ENCODE measurements around the gene LYPD1. TPM values are rescaled to one million over a fixed set of nuclear protein-coding genes. Genes with fewer than 3 reads are reported as not detected.

Gene LYPD1
- polyA plus RNA-seq, 3 donors from 2014 or later: not detected

- no peaks in the 10 kb centered on the region for H3K4me1 Mint-ChIP-seq
- H3K27ac Mint-ChIP-seq: no peak overlapping the region
- H3K36me3 Mint-ChIP-seq: no peaks in the 10 kb centered on the region
- DNase-seq: no peak
- H3K9me3 Mint-ChIP-seq: peaks cover 0 to 10% (median 4%) of the 10 kb centered on the region in 6 donors
- no peak overlapping the region for H3K4me3 Mint-ChIP-seq
- no peaks in the 10 kb centered on the region for H3K27me3 Mint-ChIP-seq (ENCODE audit: low read depth in 3 of 3)
Observed at GRCh38 chr2:132680544-132680943, 10.5 kb upstream of the LYPD1 start.

DNA sequence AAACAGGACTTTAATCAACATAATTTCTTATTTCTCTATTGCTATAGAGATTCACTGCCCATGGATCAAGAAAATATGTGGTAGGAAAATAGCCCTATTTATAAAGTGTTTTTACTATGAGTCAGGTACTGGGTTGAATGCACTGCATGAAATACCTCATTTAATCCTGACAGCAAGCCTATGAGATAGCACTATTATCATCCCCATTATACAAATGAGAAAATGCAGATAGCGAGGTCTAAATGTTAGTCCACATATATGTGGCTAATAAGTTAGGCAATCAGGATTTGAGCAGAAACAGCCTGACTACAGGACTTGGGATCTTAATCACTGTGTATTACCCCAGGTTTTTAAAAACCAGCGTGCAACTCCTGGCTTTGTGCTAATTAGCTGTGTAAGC, 8.5 kb upstream of the LYPD1 start:
- no peaks in the 10 kb centered on the region for H3K36me3 Mint-ChIP-seq
- DNase-seq: no peak
- no peaks in the 10 kb centered on the region for H3K4me1 Mint-ChIP-seq
- H3K9me3 Mint-ChIP-seq: peaks cover 0 to 10% (median 5%) of the 10 kb centered on the region in 6 donors
- H3K27ac Mint-ChIP-seq: no peak overlapping the region
- H3K27me3 Mint-ChIP-seq (ENCODE audit: low read depth in 3 of 3): no peaks in the 10 kb centered on the region
- H3K4me3 Mint-ChIP-seq: no peak overlapping the region

GRCh38 chr2:132677661-132678060, 7.7 kb upstream of the LYPD1 start:
- H3K4me1 Mint-ChIP-seq: no peaks in the 10 kb centered on the region
- DNase-seq: no peak
- H3K4me3 Mint-ChIP-seq: no peak overlapping the region
- no peak overlapping the region for H3K27ac Mint-ChIP-seq
- H3K36me3 Mint-ChIP-seq: no peaks in the 10 kb centered on the region
- H3K9me3 Mint-ChIP-seq: peaks cover 0 to 15% (median 4%) of the 10 kb centered on the region in 6 donors
- H3K27me3 Mint-ChIP-seq (ENCODE audit: low read depth in 3 of 3): peaks cover 0 to 4% (median 0%) of the 10 kb centered on the region in 3 donors

DNA sequence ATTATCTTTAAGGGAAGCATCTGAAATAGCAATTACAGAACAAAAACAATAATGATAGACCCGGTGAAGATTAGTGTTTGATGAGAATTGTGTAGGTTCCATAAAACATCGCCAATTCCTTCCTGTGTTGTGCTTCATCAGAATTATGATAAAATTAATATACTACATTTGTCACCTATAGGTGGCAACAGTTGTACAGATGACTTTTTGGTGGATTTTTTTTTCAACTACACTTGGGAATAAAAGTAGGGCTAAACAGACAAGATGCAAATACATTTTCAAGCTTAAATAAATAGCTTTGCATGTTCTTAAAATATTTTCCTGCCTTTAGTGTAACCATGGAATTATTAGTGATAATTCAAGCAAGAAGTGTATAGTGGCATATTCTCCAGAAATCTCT, 7.0 kb upstream of the LYPD1 start:
- Mint-ChIP-seq H3K4me1 (no peaks in the 10 kb centered on the region), H3K36me3 (no peaks in the 10 kb centered on the region), H3K9me3 (peaks cover 0 to 18% (median 4%) of the 10 kb centered on the region in 6 donors), H3K4me3 (no peak overlapping the region), H3K27me3 (ENCODE audit: low read depth in 3 of 3) (peaks cover 0 to 4% (median 0%) of the 10 kb centered on the region in 3 donors), H3K27ac (no peak overlapping the region)
- no peak for DNase-seq

GRCh38 chr2:132671151-132671835, 1.3 kb upstream of the LYPD1 start:
- no peak overlapping the region for H3K4me3 Mint-ChIP-seq

GRCh38 chr2:132670496-132671150, 618 bp upstream of the LYPD1 start:
- H3K9me3 Mint-ChIP-seq: peaks cover 0 to 24% (median 8%) of the 10 kb centered on the region in 6 donors
- peaks cover 0 to 4% (median 0%) of the 10 kb centered on the region in 3 donors for H3K36me3 Mint-ChIP-seq
- no peak overlapping the region for H3K27ac Mint-ChIP-seq
- H3K4me1 Mint-ChIP-seq: no peaks in the 10 kb centered on the region
- peaks cover 9 to 12% (median 10%) of the 10 kb centered on the region in 3 donors for H3K27me3 Mint-ChIP-seq (ENCODE audit: low read depth in 3 of 3)
- DNase-seq: no peak
- H3K4me3 Mint-ChIP-seq: no peak overlapping the region

More at GRCh38 chr2:132671151-132671835, 1.3 kb upstream of the LYPD1 start:
- H3K9me3 Mint-ChIP-seq: peaks cover 0 to 22% (median 8%) of the 10 kb centered on the region in 6 donors
- peaks cover 9 to 12% (median 10%) of the 10 kb centered on the region in 3 donors for H3K27me3 Mint-ChIP-seq (ENCODE audit: low read depth in 3 of 3)
- H3K4me1 Mint-ChIP-seq: no peaks in the 10 kb centered on the region
- no peak for DNase-seq
- H3K36me3 Mint-ChIP-seq: peaks cover 0 to 4% (median 0%) of the 10 kb centered on the region in 3 donors
- no peak overlapping the region for H3K27ac Mint-ChIP-seq

- Mint-ChIP-seq H3K4me3 (no peak overlapping the region), H3K27me3 (ENCODE audit: low read depth in 3 of 3) (peaks cover 9 to 12% (median 10%) of the 10 kb centered on the region in 3 donors), H3K4me1 (no peaks in the 10 kb centered on the region), H3K36me3 (peaks cover 0 to 4% (median 0%) of the 10 kb centered on the region in 3 donors), H3K9me3 (peaks cover 0 to 28% (median 7%) of the 10 kb centered on the region in 6 donors), H3K27ac (no peak overlapping the region)
- no peak for DNase-seq
Observed at GRCh38 chr2:132668987-132669907, 758 bp downstream of the LYPD1 start.

DNA sequence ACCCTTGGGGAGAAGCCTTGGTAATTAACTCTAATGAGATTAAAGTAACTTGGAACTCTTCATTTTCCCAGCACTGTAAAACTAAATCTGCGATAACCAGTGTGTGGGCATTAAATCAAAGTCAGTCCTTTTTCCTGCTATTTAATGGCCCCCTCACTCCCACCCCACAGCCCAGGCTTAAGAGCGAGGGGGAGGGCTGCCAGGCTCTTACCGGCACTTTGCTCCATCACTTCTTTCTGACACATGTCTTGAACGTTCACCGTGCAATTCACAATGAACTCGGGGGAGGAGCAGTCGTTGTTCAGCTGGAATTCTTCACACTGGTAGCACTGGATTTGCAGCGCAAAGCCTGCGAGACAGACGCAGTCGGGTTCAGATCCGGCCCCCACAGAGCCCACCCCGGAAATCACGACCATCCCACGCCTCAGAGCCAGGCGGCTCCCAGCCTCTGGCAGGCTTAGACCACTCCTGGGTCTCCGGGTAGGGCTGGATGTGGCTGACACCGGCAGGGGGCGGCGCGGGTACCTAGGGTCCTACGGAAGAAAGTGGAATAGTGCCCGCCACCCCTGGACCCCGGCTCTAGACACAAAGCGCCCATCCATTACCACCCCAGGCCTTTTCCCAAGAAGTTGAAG, 1.7 kb downstream of the LYPD1 start:
- no peak for DNase-seq
- H3K27me3 Mint-ChIP-seq (ENCODE audit: low read depth in 3 of 3): peaks cover 9 to 12% (median 10%) of the 10 kb centered on the region in 3 donors
- H3K4me3 Mint-ChIP-seq: no peak overlapping the region

GRCh38 chr2:132667706-132668105, 2.3 kb downstream of the LYPD1 start:
- Mint-ChIP-seq H3K4me3 (no peak overlapping the region), H3K9me3 (peaks cover 0 to 29% (median 6%) of the 10 kb centered on the region in 6 donors), H3K4me1 (no peaks in the 10 kb centered on the region), H3K27me3 (ENCODE audit: low read depth in 3 of 3) (peaks cover 6 to 12% (median 10%) of the 10 kb centered on the region in 3 donors), H3K27ac (no peak overlapping the region), H3K36me3 (peaks cover 0 to 4% (median 0%) of the 10 kb centered on the region in 3 donors)
- DNase-seq: no peak

More for the DNA sequence above, 1.7 kb downstream of the LYPD1 start:
- peaks cover 0 to 33% (median 6%) of the 10 kb centered on the region in 6 donors for H3K9me3 Mint-ChIP-seq
- no peaks in the 10 kb centered on the region for H3K4me1 Mint-ChIP-seq
- peaks cover 0 to 4% (median 0%) of the 10 kb centered on the region in 3 donors for H3K36me3 Mint-ChIP-seq
- no peak overlapping the region for H3K27ac Mint-ChIP-seq

DNA sequence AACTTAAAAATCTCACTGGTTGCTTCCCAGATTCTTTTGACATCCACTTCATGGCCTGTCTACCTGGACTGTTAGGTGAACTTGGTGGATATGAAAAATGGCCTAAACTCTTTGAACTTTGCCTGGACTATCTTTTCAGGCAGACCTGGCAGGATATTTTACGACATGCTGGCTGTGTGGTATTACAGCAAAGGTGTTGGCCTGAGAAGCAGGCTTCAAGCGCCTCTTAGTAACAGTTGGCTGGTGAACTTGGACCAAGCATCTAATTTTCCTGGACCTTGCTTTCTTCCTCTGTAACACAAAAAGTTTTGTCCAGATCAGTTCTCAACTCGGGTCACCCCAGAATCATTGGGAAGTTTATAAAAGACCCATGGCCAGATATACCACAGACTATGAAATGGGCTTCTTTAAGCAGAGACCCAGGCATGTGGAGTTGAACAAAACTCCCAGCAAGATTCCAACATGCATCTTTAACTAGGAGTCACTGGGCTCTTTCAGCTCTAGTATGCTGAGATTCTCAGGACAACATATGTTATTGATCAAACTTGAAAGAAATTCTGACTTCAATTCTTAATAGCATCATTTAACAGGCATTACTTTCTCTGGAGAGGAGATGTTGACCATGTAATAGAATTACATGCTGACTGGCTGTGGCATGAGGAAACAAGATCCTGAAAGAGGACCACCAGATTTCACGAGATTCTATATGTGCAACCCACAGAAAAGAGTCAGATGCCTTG, 4.4 kb downstream of the LYPD1 start:
- peaks cover 0 to 19% (median 0%) of the 10 kb centered on the region in 6 donors for H3K9me3 Mint-ChIP-seq
- H3K27ac Mint-ChIP-seq: no peak overlapping the region
- no peak overlapping the region for H3K4me3 Mint-ChIP-seq
- no peak for DNase-seq
- no peaks in the 10 kb centered on the region for H3K4me1 Mint-ChIP-seq
- H3K36me3 Mint-ChIP-seq: no peaks in the 10 kb centered on the region
- H3K27me3 Mint-ChIP-seq (ENCODE audit: low read depth in 3 of 3): peaks cover 2 to 7% (median 4%) of the 10 kb centered on the region in 3 donors

DNA sequence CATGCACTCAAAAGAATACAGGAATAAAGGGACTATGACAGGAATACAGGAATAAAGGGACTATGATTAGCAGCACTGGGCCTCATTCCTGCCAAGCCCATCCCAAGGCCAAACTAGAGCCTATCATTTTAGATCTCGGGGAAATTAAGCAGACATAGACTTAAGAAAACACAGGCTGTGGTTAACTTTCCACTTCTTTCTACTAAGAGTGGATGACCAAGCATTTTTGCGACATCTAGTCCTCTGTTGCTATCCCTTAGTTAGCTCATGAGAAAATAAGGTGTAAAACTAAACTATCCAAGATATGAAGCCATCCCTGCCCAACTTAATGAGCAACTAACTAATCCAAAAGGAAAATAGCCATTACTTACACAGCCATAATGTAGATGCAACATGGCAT, 5.9 kb downstream of the LYPD1 start:
- H3K9me3 Mint-ChIP-seq: peaks cover 0 to 24% (median 0%) of the 10 kb centered on the region in 6 donors
- H3K36me3 Mint-ChIP-seq: no peaks in the 10 kb centered on the region
- H3K4me1 Mint-ChIP-seq: no peaks in the 10 kb centered on the region
- DNase-seq: no peak
- no peak overlapping the region for H3K4me3 Mint-ChIP-seq
- H3K27me3 Mint-ChIP-seq (ENCODE audit: low read depth in 3 of 3): peaks cover 2 to 7% (median 4%) of the 10 kb centered on the region in 3 donors
- H3K27ac Mint-ChIP-seq: no peak overlapping the region

DNA sequence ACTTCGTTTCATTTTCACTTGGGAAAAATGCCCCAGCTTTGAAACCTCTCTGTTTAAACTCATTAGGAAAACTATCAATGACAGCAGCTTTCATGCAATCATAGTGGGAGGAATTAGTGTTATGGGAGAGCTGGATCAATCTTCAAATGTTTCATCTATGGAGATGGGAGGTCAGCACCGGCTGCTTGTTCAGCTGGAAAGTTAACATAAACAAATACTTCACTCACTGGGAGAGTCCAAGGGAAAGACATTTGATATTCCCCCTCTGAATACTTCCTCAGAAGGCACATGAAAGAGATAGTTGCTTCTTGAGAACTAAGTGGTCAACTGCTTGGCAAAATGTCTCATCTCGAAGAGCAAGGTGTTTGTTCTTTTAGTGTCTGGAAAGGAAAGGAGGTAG, 7.3 kb downstream of the LYPD1 start:
- DNase-seq: no peak
- Mint-ChIP-seq H3K4me1 (no peaks in the 10 kb centered on the region), H3K4me3 (no peak overlapping the region), H3K9me3 (peaks cover 0 to 24% (median 3%) of the 10 kb centered on the region in 6 donors), H3K36me3 (no peaks in the 10 kb centered on the region), H3K27me3 (ENCODE audit: low read depth in 3 of 3) (no peaks in the 10 kb centered on the region), H3K27ac (no peak overlapping the region)

GRCh38 chr2:132659331-132659730, 10.7 kb downstream of the LYPD1 start:
- peaks cover 0 to 28% (median 5%) of the 10 kb centered on the region in 6 donors for H3K9me3 Mint-ChIP-seq
- DNase-seq: no peak
- no peak overlapping the region for H3K27ac Mint-ChIP-seq
- H3K27me3 Mint-ChIP-seq (ENCODE audit: low read depth in 3 of 3): no peaks in the 10 kb centered on the region
- no peak overlapping the region for H3K4me3 Mint-ChIP-seq
- no peaks in the 10 kb centered on the region for H3K4me1 Mint-ChIP-seq
- H3K36me3 Mint-ChIP-seq: no peaks in the 10 kb centered on the region
